22Rv1 (cell line): ENCODE measurements around the gene TMEM244.

Source experiments
- ZFX ChIP-seq: fragments of 450-650 bp; IDR thresholded peaks from 2 replicates; pipeline ENCODE4 v1.6.1; 2017; ENCODE audit warnings: antibody characterized with exemption, borderline replicate concordance
- TF ChIP-seq, protein P1 (sequence below): fragments of 450-650 bp; IDR thresholded peaks from 2 replicates; pipeline ENCODE4 v1.5.1; 2017; ENCODE audit warnings: mild to moderate bottlenecking

DNA sequence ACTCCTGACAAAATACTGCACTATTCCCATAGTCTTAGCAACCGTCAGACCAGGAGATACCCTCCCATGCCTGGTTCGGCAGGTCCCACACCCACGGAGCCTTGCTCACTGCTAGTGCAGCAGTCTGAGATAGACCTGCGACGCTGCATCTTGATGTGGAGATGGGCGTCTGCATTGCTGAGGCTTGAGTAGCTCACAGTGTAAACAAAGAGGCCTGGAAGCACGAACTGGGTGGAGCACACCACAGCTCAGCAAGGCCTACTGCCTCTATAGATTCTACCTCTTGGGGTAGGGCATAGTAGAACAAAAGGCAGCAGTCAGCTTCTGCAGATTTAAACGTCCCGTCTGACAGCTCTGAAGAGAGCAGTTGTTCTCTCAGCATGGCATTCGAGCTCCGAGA, 25.4 kb downstream of the TMEM244 start:
- TF ChIP-seq, protein P1, sequence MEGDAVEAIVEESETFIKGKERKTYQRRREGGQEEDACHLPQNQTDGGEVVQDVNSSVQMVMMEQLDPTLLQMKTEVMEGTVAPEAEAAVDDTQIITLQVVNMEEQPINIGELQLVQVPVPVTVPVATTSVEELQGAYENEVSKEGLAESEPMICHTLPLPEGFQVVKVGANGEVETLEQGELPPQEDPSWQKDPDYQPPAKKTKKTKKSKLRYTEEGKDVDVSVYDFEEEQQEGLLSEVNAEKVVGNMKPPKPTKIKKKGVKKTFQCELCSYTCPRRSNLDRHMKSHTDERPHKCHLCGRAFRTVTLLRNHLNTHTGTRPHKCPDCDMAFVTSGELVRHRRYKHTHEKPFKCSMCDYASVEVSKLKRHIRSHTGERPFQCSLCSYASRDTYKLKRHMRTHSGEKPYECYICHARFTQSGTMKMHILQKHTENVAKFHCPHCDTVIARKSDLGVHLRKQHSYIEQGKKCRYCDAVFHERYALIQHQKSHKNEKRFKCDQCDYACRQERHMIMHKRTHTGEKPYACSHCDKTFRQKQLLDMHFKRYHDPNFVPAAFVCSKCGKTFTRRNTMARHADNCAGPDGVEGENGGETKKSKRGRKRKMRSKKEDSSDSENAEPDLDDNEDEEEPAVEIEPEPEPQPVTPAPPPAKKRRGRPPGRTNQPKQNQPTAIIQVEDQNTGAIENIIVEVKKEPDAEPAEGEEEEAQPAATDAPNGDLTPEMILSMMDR: no peak
- no peak for TF ChIP-seq ZFX
